NB4 (cell line): ENCODE measurements around the gene MITD1.

ENCODE experiments used
- CTCF ChIP-seq: IDR thresholded peaks from one replicate; pipeline ENCODE4 v1.5.1; 2012; ENCODE audit warnings: low read depth, low read length
- MAX ChIP-seq: IDR thresholded peaks from 2 replicates; pipeline ENCODE4 v1.6.1; 2011; ENCODE audit warnings: low read depth, low read length
- MYC ChIP-seq: IDR thresholded peaks from 2 replicates; pipeline ENCODE4 v1.6.1; 2011; ENCODE audit warnings: low read depth, low read length
- POLR2A ChIP-seq: IDR thresholded peaks from 2 replicates; pipeline ENCODE4 v1.6.1; 2011; ENCODE audit warnings: mild to moderate bottlenecking; ENCODE audit not compliant: insufficient read length; ENCODE audit errors: extremely low read depth

- TF ChIP-seq CTCF (peak; percentile 8), MAX (peak; percentile 85), POLR2A (peak; percentile 83), MYC (peak; percentile 95)
Measured at GRCh38 chr2:99154643-99155536, 26.0 kb downstream of the MITD1 start, which contains the start of the genes LIPT1 and TSGA10.
